ENCODE results near the gene ATRNL1. TPM values are rescaled to one million over a fixed set of nuclear protein-coding genes. Genes with fewer than 3 reads are reported as not detected.

The ATRNL1 gene
- total RNA-seq, 4 donors from 2014 or later: 137 to 431 (median 202) TPM

- intact Hi-C loops (cut with DNase I; ENCODE audit: low total_unique reads): no loop called here
- DNase-seq: no peak
- H3K36me3 ChIP-seq: no peaks in the 10 kb centered on the region
- H3K27me3 ChIP-seq: no peaks in the 10 kb centered on the region
- H3K27ac ChIP-seq: no peak overlapping the region
- no peak overlapping the region for H3K4me3 ChIP-seq
- H3K9me3 ChIP-seq: no peaks in the 10 kb centered on the region
- no peak for TF ChIP-seq CTCF (IDR thresholded peaks at IDR 0.05)
- no peak for TF ChIP-seq POLR2A (IDR thresholded peaks at IDR 0.05)
- H3K4me1 ChIP-seq: no peaks in the 10 kb centered on the region
These were observed 329.5 kb downstream of the ATRNL1 start for GRCh38 chr10:115422624-115423023.

- intact Hi-C loops (cut with DNase I; ENCODE audit: low total_unique reads): no loop called here
- no peak for DNase-seq
- Histone ChIP-seq H3K27me3 (no peaks in the 10 kb centered on the region), H3K27ac (no peak overlapping the region), H3K4me1 (no peaks in the 10 kb centered on the region), H3K4me3 (no peak overlapping the region), H3K36me3 (no peaks in the 10 kb centered on the region), H3K9me3 (no peaks in the 10 kb centered on the region)
- TF ChIP-seq CTCF (IDR thresholded peaks at IDR 0.05) (no peak), POLR2A (IDR thresholded peaks at IDR 0.05) (no peak)
These were observed 334.4 kb downstream of the ATRNL1 start for GRCh38 chr10:115427611-115428010.

- no peaks in the 10 kb centered on the region for H3K4me1 ChIP-seq
- no peak overlapping the region for H3K4me3 ChIP-seq
- H3K27ac ChIP-seq: no peak overlapping the region
- no peaks in the 10 kb centered on the region for H3K27me3 ChIP-seq
- H3K9me3 ChIP-seq: no peaks in the 10 kb centered on the region
- TF ChIP-seq CTCF (IDR thresholded peaks at IDR 0.05) (no peak), POLR2A (IDR thresholded peaks at IDR 0.05) (no peak)
- intact Hi-C loops (cut with DNase I; ENCODE audit: low total_unique reads): no loop called here
- H3K36me3 ChIP-seq: no peaks in the 10 kb centered on the region
- DNase-seq: no peak
These were observed 339.1 kb downstream of the ATRNL1 start for GRCh38 chr10:115432188-115432819.

- H3K4me1 ChIP-seq: no peaks in the 10 kb centered on the region
- intact Hi-C loops (cut with DNase I; ENCODE audit: low total_unique reads): no loop called here
- H3K4me3 ChIP-seq: no peak overlapping the region
- no peak for TF ChIP-seq POLR2A (IDR thresholded peaks at IDR 0.05)
- TF ChIP-seq CTCF (IDR thresholded peaks at IDR 0.05): no peak
- DNase-seq: no peak
- no peaks in the 10 kb centered on the region for H3K9me3 ChIP-seq
- H3K36me3 ChIP-seq: no peaks in the 10 kb centered on the region
- H3K27ac ChIP-seq: no peak overlapping the region
- H3K27me3 ChIP-seq: no peaks in the 10 kb centered on the region
These were observed 343.8 kb downstream of the ATRNL1 start for GRCh38 chr10:115436999-115437398.

GRCh38 chr10:115441907-115442545, 348.9 kb downstream of the ATRNL1 start:
- TF ChIP-seq CTCF (IDR thresholded peaks at IDR 0.05) (no peak), POLR2A (IDR thresholded peaks at IDR 0.05) (no peak)
- Histone ChIP-seq H3K27me3 (no peaks in the 10 kb centered on the region), H3K4me1 (no peaks in the 10 kb centered on the region), H3K27ac (no peak overlapping the region), H3K36me3 (peaks cover 0 to under 1% of the 10 kb centered on the region in 2 donors), H3K4me3 (no peak overlapping the region), H3K9me3 (no peaks in the 10 kb centered on the region)
- no peak for DNase-seq
- intact Hi-C loops (cut with DNase I; ENCODE audit: low total_unique reads): no loop called here
